ENCODE measurements around the gene IFTAP. TPM values are rescaled to one million over a fixed set of nuclear protein-coding genes. Genes with fewer than 3 reads are reported as not detected.

Gene IFTAP
- total and polyA plus RNA-seq, 2 donors (not counting 3 experiments of a cell fraction or from before 2014, with no cell fraction given): 15.8 to 19.6 TPM

DNA sequence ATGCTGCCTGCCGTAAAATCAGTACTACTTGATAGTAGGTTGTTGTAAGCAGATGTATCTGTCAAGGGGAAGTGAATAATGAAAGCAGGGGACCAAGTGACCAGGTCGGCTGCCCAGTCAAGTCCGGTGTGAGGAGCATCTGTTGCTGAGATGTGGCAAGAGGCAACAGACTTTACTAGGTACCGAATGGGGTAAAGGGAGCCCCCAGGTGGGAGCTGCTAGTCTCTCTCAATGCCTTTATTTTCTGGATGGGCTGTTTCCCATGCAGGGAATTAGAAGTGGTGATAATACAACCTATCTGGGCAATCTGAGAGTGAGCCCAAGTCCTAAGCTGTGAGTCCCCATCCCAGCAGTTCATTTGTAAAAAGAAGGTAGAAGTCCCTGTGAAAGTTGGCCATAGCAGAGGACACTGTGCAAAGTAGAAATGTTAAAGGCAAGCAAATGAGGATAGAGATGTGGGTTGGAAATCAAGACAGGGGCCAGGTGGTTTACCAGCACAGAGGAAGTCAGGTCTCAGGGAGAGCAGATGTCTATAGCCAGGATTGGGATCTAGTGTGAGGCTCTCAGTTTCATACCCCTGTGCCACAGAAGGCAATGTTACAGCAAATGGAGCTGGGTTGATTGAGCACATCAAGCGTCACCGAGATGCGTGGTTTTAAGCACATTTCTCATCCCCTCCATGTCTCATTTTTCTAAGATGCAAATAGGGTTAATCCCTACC, 94.4 kb downstream of the IFTAP start:
- Histone ChIP-seq H3K27ac (ENCODE audit: insufficient read depth, low read depth, low read length) (no peak overlapping the region), H3K27me3 (ENCODE audit: control insufficient read depth in 2 of 2, insufficient read depth in 2 of 2, low read length in 2 of 2) (no peaks in the 10 kb centered on the region), H3K9ac (replicated peaks; ENCODE audit: extremely low read depth, insufficient read depth, low read length) (no peak overlapping the region), H3K9me1 (replicated peaks; ENCODE audit: control insufficient read depth, extremely low read depth, insufficient read depth, low read length) (no peaks in the 10 kb centered on the region), H4K20me1 (replicated peaks; ENCODE audit: control insufficient read depth, extremely low read depth, insufficient read depth, low read length) (no peaks in the 10 kb centered on the region), H3K4me3 (replicated peaks in 1 of 3; ENCODE audit: insufficient read depth in 1 of 3, low read depth in 1 of 3, low read length in 3 of 3) (no peak overlapping the region), H3K4me1 (ENCODE audit: control insufficient read depth, extremely low read depth, insufficient read depth, low read length) (no peaks in the 10 kb centered on the region), H3K79me2 (ENCODE audit: control insufficient read depth, insufficient read depth, low read length) (no peaks in the 10 kb centered on the region), H3K36me3 (ENCODE audit: control insufficient read depth in 2 of 2, extremely low read depth in 1 of 2, insufficient read depth in 2 of 2, low read length in 2 of 2) (no peaks in the 10 kb centered on the region), H3K9me3 (replicated peaks; ENCODE audit: control insufficient read depth, insufficient read depth, low read length) (no peaks in the 10 kb centered on the region), H2AFZ (ENCODE audit: low read depth, low read length) (no peak overlapping the region), H3K4me2 (ENCODE audit: insufficient read depth, low read length) (no peak overlapping the region)
- POLR2A ChIA-PET: no interaction called here
- CTCF ChIA-PET: interaction anchor here (1.1 to 1.7 kb wide), 3 partner anchors 14 to 125 kb away, joined by 4 to 8 read pairs (median 5); no protein-coding TSS in a partner anchor
- DNase-seq (ENCODE audit: low read depth, low spot score) (no peak), FAIRE-seq (no peak)
- no TSS peak for BruUV-seq (replicated peaks)
- dilution Hi-C loops (cut with MboI; ENCODE audit: extremely low pct_ligation_motif_present, low sequenced_read_pairs) (no loop called here), intact Hi-C loops (cut with micrococcal nuclease) (no loop called here)
- no peak for TF ChIP-seq MYC (IDR thresholded peaks at IDR 0.05; ENCODE audit: low read depth, low read length)
- TF ChIP-seq EZH2 (IDR thresholded peaks at IDR 0.05; ENCODE audit: borderline replicate concordance, low read depth, low read length, severe bottlenecking): no peak
- no peak for TF ChIP-seq JUN (IDR thresholded peaks at IDR 0.05; ENCODE audit: borderline replicate concordance, insufficient read depth, insufficient read length, low read depth)
- TF ChIP-seq, protein P1, sequence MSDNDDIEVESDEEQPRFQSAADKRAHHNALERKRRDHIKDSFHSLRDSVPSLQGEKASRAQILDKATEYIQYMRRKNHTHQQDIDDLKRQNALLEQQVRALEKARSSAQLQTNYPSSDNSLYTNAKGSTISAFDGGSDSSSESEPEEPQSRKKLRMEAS (IDR thresholded peaks at IDR 0.05; ENCODE audit: insufficient read depth, insufficient read length): no peak
- TF ChIP-seq POLR2A (IDR thresholded peaks at IDR 0.05; ENCODE audit: low read depth, low read length): no peak
- TF ChIP-seq, protein P2, sequence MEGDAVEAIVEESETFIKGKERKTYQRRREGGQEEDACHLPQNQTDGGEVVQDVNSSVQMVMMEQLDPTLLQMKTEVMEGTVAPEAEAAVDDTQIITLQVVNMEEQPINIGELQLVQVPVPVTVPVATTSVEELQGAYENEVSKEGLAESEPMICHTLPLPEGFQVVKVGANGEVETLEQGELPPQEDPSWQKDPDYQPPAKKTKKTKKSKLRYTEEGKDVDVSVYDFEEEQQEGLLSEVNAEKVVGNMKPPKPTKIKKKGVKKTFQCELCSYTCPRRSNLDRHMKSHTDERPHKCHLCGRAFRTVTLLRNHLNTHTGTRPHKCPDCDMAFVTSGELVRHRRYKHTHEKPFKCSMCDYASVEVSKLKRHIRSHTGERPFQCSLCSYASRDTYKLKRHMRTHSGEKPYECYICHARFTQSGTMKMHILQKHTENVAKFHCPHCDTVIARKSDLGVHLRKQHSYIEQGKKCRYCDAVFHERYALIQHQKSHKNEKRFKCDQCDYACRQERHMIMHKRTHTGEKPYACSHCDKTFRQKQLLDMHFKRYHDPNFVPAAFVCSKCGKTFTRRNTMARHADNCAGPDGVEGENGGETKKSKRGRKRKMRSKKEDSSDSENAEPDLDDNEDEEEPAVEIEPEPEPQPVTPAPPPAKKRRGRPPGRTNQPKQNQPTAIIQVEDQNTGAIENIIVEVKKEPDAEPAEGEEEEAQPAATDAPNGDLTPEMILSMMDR (IDR thresholded peaks at IDR 0.05; ENCODE audit: extremely low read depth in 1 of 2, insufficient read depth in 1 of 2, low read depth in 1 of 2, low read length in 2 of 2): no peak
- TF ChIP-seq FOS (IDR thresholded peaks at IDR 0.05; ENCODE audit: borderline replicate concordance, insufficient read depth, low read length): no peak
- no peak for TF ChIP-seq GATA2 (IDR thresholded peaks at IDR 0.05; ENCODE audit: insufficient read depth, insufficient read length, low read depth, low read length)
- TF ChIP-seq POLR2AphosphoS5 (IDR thresholded peaks at IDR 0.05; ENCODE audit: insufficient read depth, low read depth, low read length): no peak

Measured in endothelial cell of umbilical vein (primary cell).